ENCODE data around the gene SLC17A9.

SLC17A9 gene

GRCh38 chr20:62927128-62927705 lies 25.3 kb upstream of the SLC17A9 start:
- Histone ChIP-seq H3K4me1 (ENCODE audit: control insufficient read depth, insufficient read depth, low read length) (peaks cover 15% of the 10 kb centered on the region), H3K27me3 (ENCODE audit: control insufficient read depth, insufficient read depth, low read length, poor library complexity, severe bottlenecking) (no peaks in the 10 kb centered on the region), H3K4me3 (ENCODE audit: insufficient read depth, low read depth, low read length) (peak overlapping the region; percentile 91), H3K36me3 (ENCODE audit: control insufficient read depth, insufficient read depth, low read length) (no peaks in the 10 kb centered on the region), H3K27ac (ENCODE audit: insufficient read depth, low read depth, low read length, poor library complexity, severe bottlenecking) (peak overlapping the region; percentile 62), H3K9me3 (ENCODE audit: control insufficient read depth, low read length) (no peaks in the 10 kb centered on the region)
- WGBS, 2 experiments, result 57 to 70% methylated on average over 10 to 12 of the region's 12 CpGs

DNA sequence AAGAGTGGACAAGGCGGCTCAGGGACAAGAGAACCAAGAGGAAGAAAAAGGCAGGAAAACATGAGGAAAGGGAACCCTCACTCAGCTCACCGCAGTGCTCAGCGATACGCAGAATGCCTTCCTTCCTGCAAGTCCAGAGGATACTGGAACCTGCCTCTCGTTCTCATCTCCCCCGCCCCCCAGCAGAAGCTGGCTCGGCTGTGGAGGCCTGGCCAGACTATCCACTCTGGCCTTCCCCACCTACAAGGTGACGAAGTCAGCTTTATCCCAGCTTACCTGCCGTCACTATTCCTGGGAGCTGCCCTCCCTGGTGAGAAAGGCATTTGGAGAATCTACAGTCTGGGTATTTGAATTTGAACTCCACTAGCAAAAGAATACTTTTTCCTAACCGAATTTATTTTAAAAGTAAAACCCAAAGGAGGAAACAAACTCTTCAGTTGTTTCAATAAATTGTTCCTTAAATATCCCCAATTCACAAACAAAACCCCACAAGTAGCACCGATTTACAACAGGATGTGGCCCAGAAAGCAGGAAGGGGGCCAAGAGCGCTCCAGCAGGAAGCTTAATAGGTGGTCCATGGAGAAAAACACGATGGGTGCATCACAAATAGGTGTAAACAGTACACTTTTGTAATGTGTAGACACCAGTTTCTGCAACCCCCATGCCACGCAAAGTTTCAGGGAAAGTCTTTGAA lies 24.1 kb upstream of the SLC17A9 start:
- no peak overlapping the region for H3K27ac ChIP-seq (ENCODE audit: insufficient read depth, low read depth, low read length, poor library complexity, severe bottlenecking)
- no peaks in the 10 kb centered on the region for H3K36me3 ChIP-seq (ENCODE audit: control insufficient read depth, insufficient read depth, low read length)
- no peak overlapping the region for H3K4me3 ChIP-seq (ENCODE audit: insufficient read depth, low read depth, low read length)
- peaks cover 15% of the 10 kb centered on the region for H3K4me1 ChIP-seq (ENCODE audit: control insufficient read depth, insufficient read depth, low read length)
- H3K27me3 ChIP-seq (ENCODE audit: control insufficient read depth, insufficient read depth, low read length, poor library complexity, severe bottlenecking), result no peaks in the 10 kb centered on the region
- H3K9me3 ChIP-seq (ENCODE audit: control insufficient read depth, low read length), result no peaks in the 10 kb centered on the region
- WGBS, 2 experiments, result 51 to 54% methylated on average over 14 of the region's 14 CpGs

- Histone ChIP-seq H3K27me3 (ENCODE audit: control insufficient read depth, insufficient read depth, low read length, poor library complexity, severe bottlenecking) (no peaks in the 10 kb centered on the region), H3K27ac (ENCODE audit: insufficient read depth, low read depth, low read length, poor library complexity, severe bottlenecking) (no peak overlapping the region), H3K9me3 (ENCODE audit: control insufficient read depth, low read length) (no peaks in the 10 kb centered on the region), H3K4me1 (ENCODE audit: control insufficient read depth, insufficient read depth, low read length) (peaks cover 17% of the 10 kb centered on the region), H3K4me3 (ENCODE audit: insufficient read depth, low read depth, low read length) (peak overlapping the region; percentile 29), H3K36me3 (ENCODE audit: control insufficient read depth, insufficient read depth, low read length) (no peaks in the 10 kb centered on the region)
- 7% methylated on average over 44 of the region's 44 CpGs for WGBS, 2 experiments
Observed at GRCh38 chr20:62929051-62929538, 23.4 kb upstream of the SLC17A9 start.

- peaks cover 14% of the 10 kb centered on the region for H3K4me1 ChIP-seq (ENCODE audit: control insufficient read depth, insufficient read depth, low read length)
- no peak overlapping the region for H3K4me3 ChIP-seq (ENCODE audit: insufficient read depth, low read depth, low read length)
- no peak overlapping the region for H3K27ac ChIP-seq (ENCODE audit: insufficient read depth, low read depth, low read length, poor library complexity, severe bottlenecking)
- peaks cover 7% of the 10 kb centered on the region for H3K36me3 ChIP-seq (ENCODE audit: control insufficient read depth, insufficient read depth, low read length)
- WGBS, 2 experiments, result 85 to 86% methylated on average over 9 of the region's 9 CpGs
- no peaks in the 10 kb centered on the region for H3K27me3 ChIP-seq (ENCODE audit: control insufficient read depth, insufficient read depth, low read length, poor library complexity, severe bottlenecking)
- H3K9me3 ChIP-seq (ENCODE audit: control insufficient read depth, low read length), result no peaks in the 10 kb centered on the region
Observed at GRCh38 chr20:62931464-62931863, 21.0 kb upstream of the SLC17A9 start.

GRCh38 chr20:62933966-62934365 lies 18.5 kb upstream of the SLC17A9 start:
- H3K27ac ChIP-seq (ENCODE audit: insufficient read depth, low read depth, low read length, poor library complexity, severe bottlenecking), result no peak overlapping the region
- H3K9me3 ChIP-seq (ENCODE audit: control insufficient read depth, low read length), result no peaks in the 10 kb centered on the region
- 87 to 93% methylated on average over 3 of the region's 3 CpGs for WGBS, 2 experiments
- H3K27me3 ChIP-seq (ENCODE audit: control insufficient read depth, insufficient read depth, low read length, poor library complexity, severe bottlenecking), result no peaks in the 10 kb centered on the region
- no peak overlapping the region for H3K4me3 ChIP-seq (ENCODE audit: insufficient read depth, low read depth, low read length)
- peaks cover 9% of the 10 kb centered on the region for H3K4me1 ChIP-seq (ENCODE audit: control insufficient read depth, insufficient read depth, low read length)
- peaks cover 7% of the 10 kb centered on the region for H3K36me3 ChIP-seq (ENCODE audit: control insufficient read depth, insufficient read depth, low read length)

DNA sequence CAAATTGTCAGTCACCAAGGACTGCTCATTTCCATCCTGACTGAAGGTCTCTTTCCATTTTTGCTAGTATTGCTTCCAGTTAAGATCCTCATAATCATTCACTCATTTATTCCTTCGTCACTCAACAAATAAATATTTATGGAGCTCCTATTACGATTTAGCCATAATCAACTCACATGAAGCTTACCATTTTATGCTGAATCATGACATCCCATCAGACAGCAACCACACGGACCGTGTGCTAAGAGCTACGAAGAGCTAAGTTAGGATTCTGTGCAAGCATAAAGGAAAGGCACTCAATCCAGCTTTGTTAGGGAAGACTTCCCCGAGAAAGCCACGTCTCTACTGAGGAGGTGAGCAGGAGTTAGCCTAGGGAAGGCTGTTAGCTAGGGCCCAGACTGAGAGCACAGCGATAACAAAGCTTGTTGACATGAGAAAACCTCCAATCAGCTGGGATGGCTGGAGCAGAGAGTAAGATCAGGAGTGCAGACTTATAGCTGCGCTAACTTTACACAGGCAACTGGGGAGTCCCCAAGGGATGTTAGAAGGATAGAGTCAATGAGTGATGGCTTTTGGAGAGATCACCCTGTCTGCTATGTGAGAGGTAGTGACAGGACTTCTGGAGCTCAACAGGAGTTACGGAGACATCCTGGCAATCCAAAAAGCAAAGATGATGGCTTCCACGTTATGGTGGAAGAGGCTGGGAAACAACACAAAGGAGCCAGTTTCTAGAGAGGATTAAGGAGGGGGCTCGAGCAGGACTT lies 17.1 kb upstream of the SLC17A9 start:
- H3K4me3 ChIP-seq (ENCODE audit: insufficient read depth, low read depth, low read length), result peak overlapping the region; percentile 14
- H3K27me3 ChIP-seq (ENCODE audit: control insufficient read depth, insufficient read depth, low read length, poor library complexity, severe bottlenecking), result no peaks in the 10 kb centered on the region
- H3K36me3 ChIP-seq (ENCODE audit: control insufficient read depth, insufficient read depth, low read length), result peaks cover 7% of the 10 kb centered on the region
- H3K27ac ChIP-seq (ENCODE audit: insufficient read depth, low read depth, low read length, poor library complexity, severe bottlenecking), result peak overlapping the region; percentile 22
- WGBS, 2 experiments, result 90% methylated on average over 12 of the region's 12 CpGs
- H3K9me3 ChIP-seq (ENCODE audit: control insufficient read depth, low read length), result no peaks in the 10 kb centered on the region
- H3K4me1 ChIP-seq (ENCODE audit: control insufficient read depth, insufficient read depth, low read length), result peaks cover 18% of the 10 kb centered on the region

- Histone ChIP-seq H3K27ac (ENCODE audit: insufficient read depth, low read depth, low read length, poor library complexity, severe bottlenecking) (peak overlapping the region; percentile 26), H3K27me3 (ENCODE audit: control insufficient read depth, insufficient read depth, low read length, poor library complexity, severe bottlenecking) (no peaks in the 10 kb centered on the region), H3K4me1 (ENCODE audit: control insufficient read depth, insufficient read depth, low read length) (peaks cover 18% of the 10 kb centered on the region), H3K36me3 (ENCODE audit: control insufficient read depth, insufficient read depth, low read length) (peaks cover 7% of the 10 kb centered on the region), H3K4me3 (ENCODE audit: insufficient read depth, low read depth, low read length) (peak overlapping the region; percentile 14), H3K9me3 (ENCODE audit: control insufficient read depth, low read length) (no peaks in the 10 kb centered on the region)
- 89 to 90% methylated on average over 22 of the region's 22 CpGs for WGBS, 2 experiments
Observed at GRCh38 chr20:62935968-62936585, 16.4 kb upstream of the SLC17A9 start.

DNA sequence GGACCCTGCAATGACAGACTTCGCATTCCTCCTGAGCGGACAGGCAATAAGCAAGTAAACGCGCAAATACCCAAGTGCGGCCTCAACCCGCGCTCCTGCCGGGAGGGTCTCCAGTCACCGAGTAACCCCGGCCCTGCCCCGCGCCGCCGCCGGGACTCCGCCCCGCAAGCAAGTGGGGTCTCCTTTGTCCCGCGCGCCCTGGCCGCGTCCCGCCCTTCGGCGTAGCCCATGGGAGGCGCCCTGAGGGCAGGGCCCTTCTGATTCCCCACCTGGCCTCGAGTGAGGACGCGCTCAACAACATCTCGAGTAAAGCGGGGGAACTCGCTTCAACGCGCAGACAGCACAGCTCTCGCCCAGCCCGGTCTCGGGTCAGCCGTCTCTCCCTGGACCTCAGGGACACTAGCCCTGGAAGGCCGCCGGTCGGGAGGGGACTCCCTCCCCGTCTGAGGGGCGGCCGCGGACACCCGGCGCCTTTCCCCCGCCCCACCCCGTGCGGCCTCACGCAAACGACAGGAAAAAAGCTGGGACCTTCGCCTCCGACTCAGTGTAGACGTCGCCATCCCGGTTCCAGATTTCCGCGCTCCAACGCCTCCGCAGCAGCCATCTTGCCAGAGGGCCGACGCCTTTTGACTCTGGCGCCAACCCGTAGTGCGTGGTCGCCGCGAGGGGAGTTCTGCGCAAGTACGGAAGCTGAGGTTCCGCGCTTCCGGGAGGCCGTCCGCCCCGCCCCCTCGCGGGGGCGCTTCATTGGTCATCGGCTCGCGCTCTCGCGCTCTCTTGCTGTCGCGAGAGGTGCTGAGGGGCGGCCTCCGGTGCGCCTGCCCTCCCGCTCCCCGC lies 15.0 kb upstream of the SLC17A9 start:
- H3K4me3 ChIP-seq (ENCODE audit: insufficient read depth, low read depth, low read length), result peak overlapping the region; percentile 92
- no peaks in the 10 kb centered on the region for H3K27me3 ChIP-seq (ENCODE audit: control insufficient read depth, insufficient read depth, low read length, poor library complexity, severe bottlenecking)
- 0% methylated on average over 90 to 92 of the region's 92 CpGs for WGBS, 2 experiments
- peaks cover 18% of the 10 kb centered on the region for H3K4me1 ChIP-seq (ENCODE audit: control insufficient read depth, insufficient read depth, low read length)
- H3K36me3 ChIP-seq (ENCODE audit: control insufficient read depth, insufficient read depth, low read length), result peaks cover 7% of the 10 kb centered on the region
- peak overlapping the region; percentile 93 for H3K27ac ChIP-seq (ENCODE audit: insufficient read depth, low read depth, low read length, poor library complexity, severe bottlenecking)
- H3K9me3 ChIP-seq (ENCODE audit: control insufficient read depth, low read length), result no peaks in the 10 kb centered on the region

GRCh38 chr20:62938105-62938888 lies 14.2 kb upstream of the SLC17A9 start, which contains the start of gene GID8:
Gene GID8 (plus strand): TSS chr20:62938147. CDS start chr20:62941503, 3,356 bp downstream.
- 1% methylated on average over 75 to 77 of the region's 79 CpGs for WGBS, 2 experiments
- H3K4me3 ChIP-seq (ENCODE audit: insufficient read depth, low read depth, low read length), result peak within 1 kb of the TSS; percentile 92
- peaks cover 18% of the 10 kb centered on the region for H3K4me1 ChIP-seq (ENCODE audit: control insufficient read depth, insufficient read depth, low read length)
- H3K9me3 ChIP-seq (ENCODE audit: control insufficient read depth, low read length), result no peaks in the 10 kb centered on the region
- H3K27me3 ChIP-seq (ENCODE audit: control insufficient read depth, insufficient read depth, low read length, poor library complexity, severe bottlenecking), result no peaks in the 10 kb centered on the region
- H3K27ac ChIP-seq (ENCODE audit: insufficient read depth, low read depth, low read length, poor library complexity, severe bottlenecking), result peak within 1 kb of the TSS; percentile 93
- peaks cover 11% of the 10 kb centered on the region for H3K36me3 ChIP-seq (ENCODE audit: control insufficient read depth, insufficient read depth, low read length)

All from ectodermal cell (in vitro differentiated cells).